Body of pancreas (tissue), 4 donors: ENCODE data around the gene SYTL5. TPM values are rescaled to one million over a fixed set of nuclear protein-coding genes. Genes with fewer than 3 reads are reported as not detected.

ENCODE experiments used
- ATAC-seq: fragments of 150-250 bp; one replicate; pipeline ENCODE4 v1.9.1; 2016
- DNase-seq, 4 donors: peaks; one replicate each; pipeline ENCODE4 v3.0.0-alpha.2; 2019
- H3K27ac ChIP-seq, 4 donors: fragments of 200-600 bp; sonication (generic); 1 replicate in 3 of 4; 2 replicates in 1 of 4; pipeline versions ENCODE4 v1.5.1 to v1.6.1; 2016 to 2019; ENCODE audit warnings: mild to moderate bottlenecking in 1 of 4, mixed read lengths in 1 of 4, moderate library complexity in 1 of 4
- H3K27me3 ChIP-seq, 2 donors: fragments of 200-600 bp; sonication (generic); one replicate each; pipeline ENCODE4 v1.6.0; 2016; ENCODE audit warnings: mild to moderate bottlenecking in 1 of 2
- H3K36me3 ChIP-seq, 2 donors: fragments of 200-600 bp; sonication (generic); replicated peaks in 1 of 2; 2 replicates each; pipeline ENCODE4 v1.5.1; 2016; ENCODE audit warnings: low read depth in 2 of 2; ENCODE audit not compliant: insufficient read depth in 1 of 2
- H3K4me1 ChIP-seq: fragments of 200-600 bp; sonication (generic); one replicate; pipeline ENCODE4 v1.6.0; 2016
- H3K4me3 ChIP-seq, 2 donors: fragments of 200-600 bp; sonication (generic); 1 replicate in 1 of 2; 2 replicates in 1 of 2; pipeline ENCODE4 v1.5.1; 2016 to 2019
- H3K9me3 ChIP-seq, 3 donors: fragments of 200-600 bp; sonication (generic); 1 replicate in 2 of 3; 2 replicates in 1 of 3; pipeline ENCODE4 v1.5.1; 2016
- POLR2A ChIP-seq, 3 donors: fragments of 450-650 bp; IDR thresholded peaks; one replicate each; pipeline ENCODE4 v1.6.1; 2016; ENCODE audit warnings: antibody characterized with exemption in 3 of 3, mild to moderate bottlenecking in 2 of 3
- WGBS, 2 donors: methylation state at CpG; one replicate each; pipeline ENCODE4 v1.1.5; 2017; 5-methylcytosine and 5-hydroxymethylcytosine counted together
- intact Hi-C: fragments of 100-400 bp; cut with DNase I; formaldehyde crosslinking; loops from one replicate; pipeline ENCODE4 v1.15.1; 2023
- total RNA-seq, 2 donors: library from RNA; depleted of rRNA; stranded (reverse); fragments of >200 nt; gene quantifications; one replicate each; pipeline ENCODE4 v1.1.0, GENCODE V29; 2016
- TF ChIP-seq, protein P1 (sequence below), 7 experiments: fragments of 450-650 bp in 4 of 7; fragments of 200-600 bp in 3 of 7; sonication (generic) in 3 of 7; IDR thresholded peaks; one replicate each; pipeline ENCODE4 v1.5.1; 2016 to 2019; ENCODE audit warnings: antibody characterized with exemption in 7 of 7

The SYTL5 gene
- total RNA-seq, 2 donors from 2014 or later = 5.3 to 7.3 TPM

DNA sequence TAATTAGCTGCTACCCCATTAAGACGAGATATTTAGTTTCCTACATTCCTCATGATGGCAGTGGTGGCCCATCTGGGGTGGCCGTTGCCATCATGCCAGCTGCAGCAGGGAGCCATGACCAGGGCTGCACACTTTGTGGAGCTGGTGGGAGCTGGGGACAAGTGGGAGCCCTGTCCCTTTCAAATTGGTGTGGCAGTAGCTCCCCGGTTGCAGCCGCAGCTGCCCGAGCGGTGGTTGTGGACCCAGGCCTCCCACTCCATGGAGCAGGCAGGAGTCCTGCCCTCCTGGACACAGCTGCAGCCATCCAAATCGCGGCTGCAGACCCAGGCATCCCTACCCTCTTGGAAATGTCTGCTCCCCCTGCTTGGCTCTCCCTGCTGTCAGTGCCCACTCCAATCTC, 9.3 kb upstream of the SYTL5 start:
- no peak overlapping the region for H3K27ac ChIP-seq
- 88 to 98% methylated on average over 1 to 5 of the region's 8 CpGs for WGBS, 2 donors
- H3K27me3 ChIP-seq = no peaks in the 10 kb centered on the region
- TF ChIP-seq, protein P1, sequence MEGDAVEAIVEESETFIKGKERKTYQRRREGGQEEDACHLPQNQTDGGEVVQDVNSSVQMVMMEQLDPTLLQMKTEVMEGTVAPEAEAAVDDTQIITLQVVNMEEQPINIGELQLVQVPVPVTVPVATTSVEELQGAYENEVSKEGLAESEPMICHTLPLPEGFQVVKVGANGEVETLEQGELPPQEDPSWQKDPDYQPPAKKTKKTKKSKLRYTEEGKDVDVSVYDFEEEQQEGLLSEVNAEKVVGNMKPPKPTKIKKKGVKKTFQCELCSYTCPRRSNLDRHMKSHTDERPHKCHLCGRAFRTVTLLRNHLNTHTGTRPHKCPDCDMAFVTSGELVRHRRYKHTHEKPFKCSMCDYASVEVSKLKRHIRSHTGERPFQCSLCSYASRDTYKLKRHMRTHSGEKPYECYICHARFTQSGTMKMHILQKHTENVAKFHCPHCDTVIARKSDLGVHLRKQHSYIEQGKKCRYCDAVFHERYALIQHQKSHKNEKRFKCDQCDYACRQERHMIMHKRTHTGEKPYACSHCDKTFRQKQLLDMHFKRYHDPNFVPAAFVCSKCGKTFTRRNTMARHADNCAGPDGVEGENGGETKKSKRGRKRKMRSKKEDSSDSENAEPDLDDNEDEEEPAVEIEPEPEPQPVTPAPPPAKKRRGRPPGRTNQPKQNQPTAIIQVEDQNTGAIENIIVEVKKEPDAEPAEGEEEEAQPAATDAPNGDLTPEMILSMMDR (IDR thresholded peaks at IDR 0.05) = no peak
- TF ChIP-seq POLR2A (IDR thresholded peaks at IDR 0.05) = no peak
- DNase-seq (no peak), ATAC-seq (no peak)
- no peak overlapping the region for H3K4me3 ChIP-seq
- peaks cover 17% of the 10 kb centered on the region for H3K4me1 ChIP-seq
- H3K9me3 ChIP-seq = no peaks in the 10 kb centered on the region
- no peaks in the 10 kb centered on the region for H3K36me3 ChIP-seq
- intact Hi-C loops = no loop called here

DNA sequence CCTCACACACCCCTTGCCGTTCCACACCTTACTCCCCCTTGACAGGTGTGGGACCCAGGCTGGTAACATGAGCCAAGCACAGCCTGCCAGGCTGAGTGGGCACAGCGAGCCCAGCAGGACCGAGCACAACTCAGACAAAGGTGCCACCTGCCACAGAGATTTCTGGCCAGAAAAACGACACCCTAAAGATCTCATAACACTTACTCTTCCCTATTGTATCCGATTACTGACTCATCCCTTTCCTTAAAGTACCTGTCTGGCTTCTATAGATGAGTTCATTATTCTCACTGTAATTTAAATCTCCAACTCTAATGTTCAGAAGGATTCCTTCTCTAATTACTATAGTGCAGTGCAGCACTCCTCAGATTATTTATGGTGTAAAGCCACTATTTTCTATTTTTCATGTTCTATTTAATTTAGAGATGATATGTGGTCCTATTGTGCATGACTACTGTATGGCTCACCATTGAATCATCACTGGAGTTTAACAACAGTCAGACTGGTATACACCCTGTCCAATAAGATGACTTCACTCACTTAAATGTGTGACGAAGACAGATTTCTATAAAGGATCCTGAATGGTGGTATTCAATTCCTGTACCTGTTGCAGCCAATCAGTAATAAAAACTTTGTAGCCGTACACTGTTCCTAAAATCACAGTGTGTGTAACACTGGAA, 7.6 kb upstream of the SYTL5 start:
- Histone ChIP-seq H3K27me3 (no peaks in the 10 kb centered on the region), H3K4me1 (peaks cover 5% of the 10 kb centered on the region), H3K9me3 (no peaks in the 10 kb centered on the region), H3K4me3 (no peak overlapping the region), H3K27ac (no peak overlapping the region), H3K36me3 (no peaks in the 10 kb centered on the region)
- TF ChIP-seq, protein P1 (IDR thresholded peaks at IDR 0.05) = no peak
- no peak for TF ChIP-seq POLR2A (IDR thresholded peaks at IDR 0.05)
- intact Hi-C loops = no loop called here
- WGBS, 2 donors = 66 to 72% methylated on average over 6 to 7 of the region's 7 CpGs
- no peak for ATAC-seq
- no peak for DNase-seq

DNA sequence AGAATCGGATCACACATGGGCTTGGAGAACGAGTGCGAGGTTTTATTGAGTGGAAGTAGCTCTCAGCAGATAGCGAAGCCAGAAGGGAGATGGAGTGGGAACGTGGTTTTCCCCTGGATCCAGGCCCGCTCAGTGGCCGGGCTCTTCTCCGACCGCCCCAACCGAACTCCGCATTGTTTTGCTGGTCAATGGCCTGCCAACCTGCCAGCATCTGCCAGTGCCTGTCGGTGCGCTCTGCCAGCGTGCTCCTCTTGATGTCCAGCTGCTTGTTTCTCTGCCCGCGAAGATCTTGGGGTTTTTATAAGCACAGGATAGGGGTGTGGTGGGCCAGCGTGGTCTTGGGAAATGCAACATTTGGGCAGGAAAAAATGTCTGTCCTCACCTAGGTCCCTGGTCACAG, 5.6 kb upstream of the SYTL5 start:
- peaks cover 2% of the 10 kb centered on the region for H3K4me1 ChIP-seq
- no peaks in the 10 kb centered on the region for H3K36me3 ChIP-seq
- TF ChIP-seq, protein P1 (IDR thresholded peaks at IDR 0.05) = no peak
- no peak for TF ChIP-seq POLR2A (IDR thresholded peaks at IDR 0.05)
- H3K9me3 ChIP-seq = no peaks in the 10 kb centered on the region
- H3K27ac ChIP-seq = no peak overlapping the region
- intact Hi-C loops = no loop called here
- no peaks in the 10 kb centered on the region for H3K27me3 ChIP-seq
- H3K4me3 ChIP-seq = no peak overlapping the region
- WGBS, 2 donors = 92 to 98% methylated on average over 9 to 10 of the region's 17 CpGs
- DNase-seq (no peak), ATAC-seq (no peak)

DNA sequence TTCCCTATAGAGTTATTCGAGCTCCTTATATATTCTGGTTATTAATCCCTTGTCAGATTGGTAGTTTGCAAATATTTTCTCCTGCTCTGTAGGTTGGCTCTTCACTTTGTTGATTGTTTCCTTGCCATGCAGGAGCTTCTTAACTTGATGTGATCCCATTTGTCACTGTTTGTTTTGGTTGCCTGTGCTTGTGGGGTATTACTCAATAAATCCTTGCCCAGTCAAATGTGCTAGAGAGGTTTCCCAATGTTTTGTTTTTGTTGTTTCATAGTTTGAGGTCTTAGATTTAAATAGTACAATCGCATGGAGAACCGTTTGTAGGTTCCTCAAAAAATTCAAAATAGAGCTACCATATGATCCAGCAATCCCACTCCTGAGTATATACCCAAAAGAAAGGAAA, 2.3 kb upstream of the SYTL5 start:
- Histone ChIP-seq H3K9me3 (no peaks in the 10 kb centered on the region), H3K36me3 (no peaks in the 10 kb centered on the region), H3K27ac (no peak overlapping the region), H3K27me3 (no peaks in the 10 kb centered on the region), H3K4me1 (peaks cover 5% of the 10 kb centered on the region), H3K4me3 (no peak overlapping the region)
- intact Hi-C loops = no loop called here
- DNase-seq (no peak), ATAC-seq (no peak)
- no peak for TF ChIP-seq POLR2A (IDR thresholded peaks at IDR 0.05)
- TF ChIP-seq, protein P1 (IDR thresholded peaks at IDR 0.05) = no peak
- WGBS, 2 donors = 83 to 93% methylated on average over 3 of the region's 3 CpGs

DNA sequence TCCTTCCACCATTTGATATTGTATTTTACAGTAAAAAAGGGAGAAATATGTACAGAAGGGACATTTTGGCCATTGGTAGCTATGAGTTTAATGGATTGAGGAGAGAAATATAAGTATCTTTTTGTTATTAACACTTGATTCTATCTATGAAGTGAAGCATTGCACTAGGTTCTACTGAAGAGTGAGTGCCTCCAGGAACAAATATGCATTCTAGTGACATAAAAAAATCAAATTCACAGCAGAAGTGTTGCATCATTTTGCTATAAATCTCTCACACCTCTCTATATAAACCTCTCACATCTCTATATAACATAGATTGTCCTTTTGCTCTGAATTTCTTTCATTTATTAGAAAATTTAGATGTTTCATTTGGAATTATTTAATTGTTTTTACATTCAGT, 425 bp downstream of the SYTL5 start:
- Histone ChIP-seq H3K27me3 (no peaks in the 10 kb centered on the region), H3K9me3 (no peaks in the 10 kb centered on the region), H3K4me3 (no peak overlapping the region), H3K36me3 (no peaks in the 10 kb centered on the region), H3K4me1 (peaks cover 5% of the 10 kb centered on the region), H3K27ac (peak overlapping the region; percentile 25 to 73 (median 60))
- TF ChIP-seq POLR2A (IDR thresholded peaks at IDR 0.05) = no peak
- TF ChIP-seq, protein P1 (IDR thresholded peaks at IDR 0.05) = no peak
- intact Hi-C loops = no loop called here
- DNase-seq (no peak), ATAC-seq (no peak)
